Neural progenitor cell (in vitro differentiated cells): ENCODE measurements around the gene RRM1. TPM values are rescaled to one million over a fixed set of nuclear protein-coding genes. Genes with fewer than 3 reads are reported as not detected.

Experiments
- DNase-seq: peaks from one replicate; pipeline ENCODE4 v3.0.0-alpha.2; 2016; ENCODE audit warnings: low spot score
- H2AFZ ChIP-seq: fragments of 200-600 bp; sonication (generic); replicated peaks from 2 replicates; pipeline ENCODE4 v1.6.1; 2016; ENCODE audit warnings: antibody characterized with exemption
- H3F3A ChIP-seq: fragments of 200-600 bp; sonication (generic); 2 replicates; pipeline ENCODE4 v1.6.1; 2016; ENCODE audit warnings: antibody characterized with exemption, low read depth
- H3K27ac ChIP-seq: fragments of 200-600 bp; sonication (generic); 2 replicates; pipeline ENCODE4 v1.5.1; 2016; ENCODE audit warnings: mild to moderate bottlenecking
- H3K27me3 ChIP-seq: fragments of 200-600 bp; sonication (generic); 2 replicates; pipeline ENCODE4 v1.6.1; 2016; ENCODE audit warnings: mild to moderate bottlenecking, moderate library complexity
- H3K36me3 ChIP-seq: fragments of 200-600 bp; sonication (generic); 2 replicates; pipeline ENCODE4 v1.5.1; 2016
- H3K4me1 ChIP-seq: fragments of 200-600 bp; sonication (generic); 2 replicates; pipeline ENCODE4 v1.6.1; 2016; ENCODE audit warnings: mixed run types
- H3K4me2 ChIP-seq: fragments of 200-600 bp; sonication (generic); 2 replicates; pipeline ENCODE4 v1.6.1; 2016
- H3K4me3 ChIP-seq: fragments of 200-600 bp; sonication (generic); 2 replicates; pipeline ENCODE4 v1.5.1; 2016
- H3K79me2 ChIP-seq: fragments of 200-600 bp; sonication (generic); 2 replicates; pipeline ENCODE4 v1.6.1; 2016; ENCODE audit warnings: low read depth
- H3K9ac ChIP-seq: fragments of 200-600 bp; sonication (generic); 2 replicates; pipeline ENCODE4 v1.6.1; 2016
- H3K9me3 ChIP-seq: fragments of 200-600 bp; sonication (generic); 2 replicates; pipeline ENCODE4 v1.5.1; 2016; ENCODE audit warnings: low read depth
- H4K20me1 ChIP-seq: fragments of 200-600 bp; sonication (generic); 2 replicates; pipeline ENCODE4 v1.6.1; 2016; ENCODE audit warnings: low read depth
- H3K27ac Mint-ChIP-seq: 3 replicates; pipeline ENCODE4 v1.8.0; 2021; ENCODE audit warnings: mixed read lengths
- H3K27me3 Mint-ChIP-seq: 2 replicates; pipeline ENCODE4 v1.8.0; 2022; ENCODE audit warnings: low read depth, mild to moderate bottlenecking, inconsistent platforms, moderate library complexity, mixed read lengths; ENCODE audit not compliant: insufficient read depth
- H3K36me3 Mint-ChIP-seq: 3 replicates; pipeline ENCODE4 v1.8.0; 2021; ENCODE audit warnings: mixed read lengths
- H3K4me1 Mint-ChIP-seq: 3 replicates; pipeline ENCODE4 v1.8.0; 2021; ENCODE audit warnings: mixed read lengths
- H3K4me3 Mint-ChIP-seq: 3 replicates; pipeline ENCODE4 v1.8.0; 2021; ENCODE audit warnings: mild to moderate bottlenecking, moderate library complexity, mixed read lengths
- H3K9me3 Mint-ChIP-seq: 3 replicates; pipeline ENCODE4 v1.8.0; 2020; ENCODE audit warnings: mixed read lengths
- EZH2 ChIP-seq: fragments of 200-600 bp; sonication (generic); IDR thresholded peaks from 2 replicates; pipeline ENCODE4 v1.6.1; 2017; ENCODE audit warnings: antibody characterized with exemption, mild to moderate bottlenecking, moderate library complexity
- EZH2phosphoT487 ChIP-seq: fragments of 200-600 bp; sonication (generic); IDR thresholded peaks from 2 replicates; pipeline ENCODE4 v1.6.1; 2017; ENCODE audit warnings: antibody characterized with exemption
- total RNA-seq: library from RNA; depleted of rRNA; stranded (reverse); fragments of >200 nt; gene quantifications from 2 replicates; pipeline ENCODE4 v1.2.3, GENCODE V29; 2015; ENCODE audit warnings: low replicate concordance
- TF ChIP-seq, protein P1 (sequence below): fragments of 200-600 bp; sonication (generic); IDR thresholded peaks from 2 replicates; pipeline ENCODE4 v1.5.1; 2017; ENCODE audit warnings: antibody characterized with exemption, mild to moderate bottlenecking

Gene RRM1
- total RNA-seq, 1 donor from 2014 or later, result 264 TPM

DNA sequence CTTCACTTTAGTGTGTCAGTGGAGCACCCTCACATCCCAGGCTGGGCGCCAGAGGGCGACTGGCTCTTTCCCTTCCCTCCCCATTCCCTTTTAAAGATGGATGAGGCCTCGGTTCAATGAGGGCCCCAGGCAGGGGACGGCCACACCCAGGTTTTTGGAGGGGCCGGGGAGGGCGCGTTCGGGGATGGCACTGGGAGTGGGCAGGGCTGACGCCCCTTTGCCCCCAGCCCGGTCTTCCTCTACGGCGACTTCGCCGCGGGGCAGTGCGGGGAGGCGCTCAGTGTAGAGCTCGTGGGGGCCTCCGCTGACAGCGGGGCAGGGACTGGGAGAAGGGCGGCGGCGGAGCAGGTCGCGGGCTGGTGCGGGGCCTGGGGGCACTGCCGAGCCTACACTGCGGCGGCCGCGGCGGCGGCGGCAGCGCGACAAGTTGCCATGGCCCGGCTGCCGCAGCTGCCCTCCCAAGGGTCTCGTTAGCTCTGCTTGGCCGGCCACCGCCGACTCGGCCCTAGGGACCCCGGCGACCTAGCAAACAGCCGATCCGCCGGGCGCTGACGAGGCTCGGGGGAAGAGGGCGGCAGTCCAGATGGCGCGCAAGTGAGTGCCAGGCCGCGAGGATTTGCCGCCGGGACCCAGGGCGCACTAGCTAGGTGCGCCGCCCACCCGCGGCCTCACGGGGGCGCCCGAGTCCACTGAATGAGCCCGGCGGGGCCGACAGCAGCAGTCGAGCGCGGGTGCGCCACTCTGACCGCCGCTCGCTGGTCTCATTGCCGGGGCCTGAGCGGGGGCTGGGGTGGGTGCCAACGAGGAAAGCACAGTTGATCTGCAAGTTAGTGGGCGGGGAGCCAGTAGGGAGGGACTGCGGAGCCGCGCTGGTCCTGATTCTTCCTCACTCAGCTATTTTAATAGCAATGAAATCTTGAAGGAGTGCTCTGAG lies 92.7 kb downstream of the RRM1 start:
- Histone ChIP-seq H3K27ac (no peak overlapping the region), H4K20me1 (no peaks in the 10 kb centered on the region), H3K9me3 (no peaks in the 10 kb centered on the region), H3K4me3 (peak overlapping the region; percentile 72), H3K4me2 (peak overlapping the region; percentile 84), H3F3A (no peaks in the 10 kb centered on the region), H3K36me3 (no peaks in the 10 kb centered on the region), H3K27me3 (peaks cover 12% of the 10 kb centered on the region), H3K4me1 (no peaks in the 10 kb centered on the region), H3K9ac (peak overlapping the region; percentile 49), H2AFZ (peak overlapping the region; percentile 97), H3K79me2 (no peaks in the 10 kb centered on the region)
- no peaks in the 10 kb centered on the region for H3K36me3 Mint-ChIP-seq
- H3K9me3 Mint-ChIP-seq, result no peaks in the 10 kb centered on the region
- peak overlapping the region; percentile 48 for H3K27ac Mint-ChIP-seq
- TF ChIP-seq EZH2phosphoT487, result no peak
- TF ChIP-seq EZH2, result peak; percentile 32
- TF ChIP-seq, protein P1, sequence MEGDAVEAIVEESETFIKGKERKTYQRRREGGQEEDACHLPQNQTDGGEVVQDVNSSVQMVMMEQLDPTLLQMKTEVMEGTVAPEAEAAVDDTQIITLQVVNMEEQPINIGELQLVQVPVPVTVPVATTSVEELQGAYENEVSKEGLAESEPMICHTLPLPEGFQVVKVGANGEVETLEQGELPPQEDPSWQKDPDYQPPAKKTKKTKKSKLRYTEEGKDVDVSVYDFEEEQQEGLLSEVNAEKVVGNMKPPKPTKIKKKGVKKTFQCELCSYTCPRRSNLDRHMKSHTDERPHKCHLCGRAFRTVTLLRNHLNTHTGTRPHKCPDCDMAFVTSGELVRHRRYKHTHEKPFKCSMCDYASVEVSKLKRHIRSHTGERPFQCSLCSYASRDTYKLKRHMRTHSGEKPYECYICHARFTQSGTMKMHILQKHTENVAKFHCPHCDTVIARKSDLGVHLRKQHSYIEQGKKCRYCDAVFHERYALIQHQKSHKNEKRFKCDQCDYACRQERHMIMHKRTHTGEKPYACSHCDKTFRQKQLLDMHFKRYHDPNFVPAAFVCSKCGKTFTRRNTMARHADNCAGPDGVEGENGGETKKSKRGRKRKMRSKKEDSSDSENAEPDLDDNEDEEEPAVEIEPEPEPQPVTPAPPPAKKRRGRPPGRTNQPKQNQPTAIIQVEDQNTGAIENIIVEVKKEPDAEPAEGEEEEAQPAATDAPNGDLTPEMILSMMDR, result peak; percentile 90
- peaks cover 3% of the 10 kb centered on the region for H3K4me1 Mint-ChIP-seq
- H3K4me3 Mint-ChIP-seq, result peak overlapping the region; percentile 87
- peak; percentile 92 for DNase-seq
- peaks cover 11% of the 10 kb centered on the region for H3K27me3 Mint-ChIP-seq

Other genes starting within 250 kb of the RRM1 start
- 17.3 and 18.9 TPM in 2 replicates for gene STIM1, start 239.1 kb upstream of the RRM1 start, total RNA-seq